Astrocyte of the cerebellum (primary cell): ENCODE results near the gene NUTM2B.
"Not testable (repeated sequence)": the region's sequence is repeated elsewhere in the genome, so short reads cannot be mapped to it uniquely, and the experiment has no call there.

Experiments used
- DNase-seq: peaks from one replicate; pipeline ENCODE4 v3.0.0-alpha.2; 2011; ENCODE audit warnings: low read depth
- H3K4me3 ChIP-seq: 2 replicates; pipeline ENCODE4 v1.5.1; 2011; ENCODE audit warnings: mild to moderate bottlenecking, low read depth, low read length, moderate library complexity
- in situ Hi-C: cut with HindIII; loops from 2 replicates; pipeline ENCODE4 v1.10.0; 2017; ENCODE audit warnings: low sequenced_read_pairs

The NUTM2B gene, protein sequence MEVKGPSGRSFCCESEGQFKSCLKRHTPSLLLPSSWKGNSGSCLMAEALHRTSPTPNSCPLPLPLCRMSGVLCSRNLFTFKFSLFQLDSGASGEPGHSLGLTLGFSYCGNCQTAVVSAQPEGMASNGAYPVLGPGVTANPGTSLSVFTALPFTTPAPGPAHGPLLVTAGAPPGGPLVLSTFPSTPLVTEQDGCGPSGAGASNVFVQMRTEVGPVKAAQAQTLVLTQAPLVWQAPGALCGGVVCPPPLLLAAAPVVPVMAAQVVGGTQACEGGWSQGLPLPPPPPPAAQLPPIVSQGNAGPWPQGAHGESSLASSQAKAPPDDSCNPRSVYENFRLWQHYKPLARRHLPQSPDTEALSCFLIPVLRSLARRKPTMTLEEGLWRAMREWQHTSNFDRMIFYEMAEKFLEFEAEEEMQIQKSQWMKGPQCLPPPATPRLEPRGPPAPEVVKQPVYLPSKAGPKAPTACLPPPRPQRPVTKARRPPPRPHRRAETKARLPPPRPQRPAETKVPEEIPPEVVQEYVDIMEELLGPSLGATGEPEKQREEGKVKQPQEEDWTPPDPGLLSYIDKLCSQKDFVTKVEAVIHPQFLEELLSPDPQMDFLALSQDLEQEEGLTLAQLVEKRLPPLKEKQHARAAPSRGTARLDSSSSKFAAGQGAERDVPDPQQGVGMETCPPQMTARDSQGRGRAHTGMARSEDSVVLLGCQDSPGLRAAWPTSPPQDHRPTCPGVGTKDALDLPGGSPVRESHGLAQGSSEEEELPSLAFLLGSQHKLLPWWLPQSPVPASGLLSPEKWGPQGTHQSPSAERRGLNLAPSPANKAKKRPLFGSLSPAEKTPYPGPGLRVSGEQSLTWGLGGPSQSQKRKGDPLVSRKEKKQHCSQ

DNA sequence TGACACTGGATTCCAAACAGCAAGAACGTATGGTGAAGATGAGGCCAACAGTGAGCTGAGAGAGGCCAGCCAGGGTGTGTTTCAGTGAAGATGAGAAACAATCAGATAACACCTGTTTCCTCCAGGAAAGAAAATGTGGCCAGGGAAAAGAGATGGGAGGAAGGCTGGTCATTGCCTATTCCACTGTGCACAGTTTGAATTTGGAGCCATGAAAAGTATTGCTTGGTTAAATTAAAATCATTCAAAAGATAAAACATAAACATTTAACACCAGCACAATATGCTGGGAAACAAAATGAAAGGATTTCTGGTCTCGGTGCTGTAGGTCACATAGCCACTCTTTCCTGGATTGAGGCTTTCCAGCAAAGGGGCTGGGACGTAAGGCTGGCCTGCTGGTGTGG lies at the start of gene NUTM2B:
TSS of gene NUTM2B (plus strand) at position 301 of the 400 bp plus-strand sequence. CDS start 383 bp downstream, outside the sequence.
- DNase-seq, in situ Hi-C loops, H3K4me3 ChIP-seq: not testable (repeated sequence)

DNA sequence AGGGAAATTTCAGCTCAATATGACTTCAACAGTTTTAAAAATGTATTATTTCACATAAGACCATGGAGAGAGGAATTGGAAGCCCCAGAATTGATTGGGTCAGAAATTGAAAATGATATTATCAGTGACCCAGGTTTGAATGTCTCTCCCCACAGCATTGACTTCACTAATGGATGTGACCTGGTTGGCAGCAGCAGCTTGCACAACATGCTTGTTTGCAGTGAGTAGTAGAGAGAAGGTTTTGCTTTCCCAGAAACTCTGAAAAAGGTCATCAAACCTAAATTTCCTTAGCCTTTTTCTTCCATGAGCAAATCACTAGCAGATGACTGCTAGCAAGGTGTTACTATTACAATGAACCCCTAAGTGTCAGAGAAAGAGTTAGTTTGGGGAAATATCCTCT lies 39.7 kb upstream of the NUTM2B start:
- DNase-seq, in situ Hi-C loops, H3K4me3 ChIP-seq: not testable (repeated sequence)

DNA sequence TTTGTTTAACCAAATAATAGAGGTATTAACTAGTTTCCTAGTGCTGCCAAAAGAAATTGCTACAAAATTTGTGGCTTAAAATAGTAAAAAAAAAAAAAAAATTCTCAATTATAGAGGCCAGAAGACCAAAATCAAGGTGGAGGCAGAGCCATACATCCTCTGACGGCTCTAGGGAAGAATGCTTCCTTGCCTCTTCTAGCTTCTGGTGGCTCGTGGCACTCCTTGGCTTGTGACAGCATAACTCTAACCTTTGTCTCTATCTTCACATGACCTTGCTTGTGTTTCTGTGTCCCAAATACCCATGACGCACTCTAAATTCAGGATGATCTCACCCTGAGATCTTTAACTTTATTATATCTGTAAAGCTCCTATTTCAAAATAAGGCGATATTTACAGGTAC lies 38.3 kb upstream of the NUTM2B start:
- in situ Hi-C loops, H3K4me3 ChIP-seq, DNase-seq: not testable (repeated sequence)

DNA sequence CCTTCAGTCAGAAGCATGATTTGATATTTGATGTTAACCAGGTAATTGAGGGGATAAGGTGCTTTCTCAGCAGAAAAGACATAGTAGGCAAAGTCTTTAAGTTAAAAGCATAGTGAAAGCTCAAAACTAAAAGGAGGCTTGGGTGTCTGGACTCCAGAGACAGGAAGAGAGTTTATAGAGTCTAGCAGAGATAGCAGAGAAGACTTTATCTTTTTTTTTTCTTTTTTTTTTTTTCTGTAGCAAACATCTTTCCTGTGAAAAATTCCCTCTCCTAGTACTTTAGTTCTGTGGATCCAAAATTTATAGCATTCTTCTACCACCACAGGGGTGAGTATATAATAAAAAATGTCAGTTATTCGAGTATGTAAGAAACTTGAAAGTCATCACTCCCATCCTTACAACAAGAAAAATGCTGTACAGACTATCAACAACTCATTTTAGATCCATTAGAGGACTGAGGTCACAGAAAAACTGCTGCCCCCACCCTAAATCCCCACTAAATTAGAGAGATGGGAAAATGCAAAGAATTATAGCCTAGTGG lies 33.7 kb upstream of the NUTM2B start:
- in situ Hi-C loops, DNase-seq, H3K4me3 ChIP-seq: not testable (repeated sequence)

DNA sequence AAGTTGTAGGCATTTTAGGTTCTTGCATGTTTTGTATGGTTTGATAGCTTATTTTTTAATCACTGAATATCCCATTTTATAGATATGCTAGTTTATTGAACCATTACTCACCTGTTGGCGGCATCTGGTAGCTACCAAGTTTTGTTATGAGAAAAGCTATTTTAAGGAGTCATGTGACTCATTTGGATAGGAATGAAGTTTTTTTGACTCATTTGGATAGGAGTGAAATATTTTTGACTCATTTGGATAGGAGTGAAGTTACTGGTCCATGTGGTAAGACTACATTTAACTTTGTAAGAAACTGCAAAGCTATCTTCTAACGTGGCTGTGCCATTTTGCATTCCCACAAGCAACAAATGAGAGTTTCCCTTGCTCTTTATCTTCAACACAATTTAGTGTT lies 28.1 kb upstream of the NUTM2B start:
- DNase-seq = not testable (repeated sequence)

DNA sequence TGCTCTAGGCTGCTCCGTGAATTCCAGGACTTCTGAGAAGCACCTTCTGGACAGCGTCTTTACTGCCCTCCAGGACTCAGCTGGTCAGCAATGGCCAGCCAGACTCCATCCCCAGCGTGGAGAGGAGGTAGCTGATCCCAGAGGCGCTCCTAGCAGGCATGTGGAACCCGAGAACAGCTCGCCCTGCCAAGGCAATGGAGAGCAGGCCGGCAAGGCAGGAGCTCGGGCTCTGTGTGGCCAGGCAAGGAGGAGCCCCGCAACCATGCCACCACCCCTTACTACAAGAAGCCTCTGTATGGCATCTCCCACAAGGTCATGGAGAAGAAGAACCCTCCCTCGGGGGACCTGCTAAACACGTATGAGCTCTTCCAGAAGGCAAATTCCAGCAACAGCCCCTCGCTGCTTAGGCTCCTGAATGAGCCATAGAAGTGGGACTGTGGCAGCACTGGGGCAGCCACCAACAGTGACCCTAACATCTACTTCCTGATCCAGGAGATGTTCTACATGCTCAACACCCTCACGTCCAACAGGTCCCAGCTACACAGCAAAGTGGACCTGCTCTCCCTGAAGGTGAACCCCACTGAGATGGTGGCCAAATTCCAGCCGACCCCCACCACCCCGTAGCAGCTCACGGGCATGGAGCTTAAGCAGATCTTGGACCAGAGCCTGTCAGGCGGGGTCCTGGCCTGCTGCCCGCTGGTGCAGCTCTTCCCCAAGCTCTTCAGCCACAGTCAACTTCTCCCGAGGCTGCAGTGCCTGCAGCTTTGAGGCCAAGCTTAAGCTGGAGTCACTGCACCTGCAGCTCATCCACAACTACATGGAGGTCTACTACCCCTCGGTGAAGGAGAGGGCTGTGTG lies 19.8 kb upstream of the NUTM2B start:
- in situ Hi-C loops, DNase-seq, H3K4me3 ChIP-seq: not testable (repeated sequence)

More for the DNA sequence above, 28.1 kb upstream of the NUTM2B start:
- H3K4me3 ChIP-seq, in situ Hi-C loops: not testable (repeated sequence)

DNA sequence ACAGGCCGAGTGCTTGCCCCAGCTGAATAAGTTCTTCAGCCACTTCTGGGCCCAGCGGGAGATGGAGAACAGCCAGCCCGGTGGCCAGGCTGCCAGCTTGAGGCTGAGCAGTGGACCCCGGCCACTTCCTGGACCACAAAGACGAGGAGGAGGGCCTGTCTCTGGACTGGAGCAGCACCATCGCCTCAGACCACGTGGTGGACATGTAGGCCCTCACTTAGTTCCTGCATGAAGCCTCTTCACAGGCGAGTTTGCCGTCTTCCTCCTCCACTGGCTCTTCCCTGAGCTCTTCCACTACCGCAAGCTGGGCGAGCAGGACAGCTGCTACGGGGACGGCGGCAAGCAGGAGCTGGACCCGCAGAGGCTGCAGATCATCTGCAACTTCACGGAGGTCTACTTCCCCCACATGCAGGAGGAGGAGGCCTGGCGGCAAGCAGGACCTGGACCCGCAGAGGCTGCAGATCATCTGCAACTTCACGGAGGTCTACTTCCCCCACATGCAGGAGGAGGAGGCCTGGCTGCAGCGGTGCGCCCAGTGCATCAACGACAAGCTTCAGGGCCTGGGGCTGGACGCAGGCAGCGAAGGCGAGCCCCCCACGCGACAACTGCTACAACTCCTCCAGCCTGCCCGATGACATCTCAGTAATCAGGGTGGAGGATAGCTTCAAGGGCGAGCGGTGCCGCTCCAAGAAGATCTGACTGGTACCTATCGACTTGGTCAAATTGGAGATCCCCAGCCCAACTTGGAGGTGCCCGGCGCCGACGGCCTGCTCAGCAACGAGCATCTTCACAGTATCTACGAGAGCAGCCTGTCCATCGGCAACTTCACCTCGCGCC lies 18.9 kb upstream of the NUTM2B start:
- in situ Hi-C loops, H3K4me3 ChIP-seq, DNase-seq: not testable (repeated sequence)

DNA sequence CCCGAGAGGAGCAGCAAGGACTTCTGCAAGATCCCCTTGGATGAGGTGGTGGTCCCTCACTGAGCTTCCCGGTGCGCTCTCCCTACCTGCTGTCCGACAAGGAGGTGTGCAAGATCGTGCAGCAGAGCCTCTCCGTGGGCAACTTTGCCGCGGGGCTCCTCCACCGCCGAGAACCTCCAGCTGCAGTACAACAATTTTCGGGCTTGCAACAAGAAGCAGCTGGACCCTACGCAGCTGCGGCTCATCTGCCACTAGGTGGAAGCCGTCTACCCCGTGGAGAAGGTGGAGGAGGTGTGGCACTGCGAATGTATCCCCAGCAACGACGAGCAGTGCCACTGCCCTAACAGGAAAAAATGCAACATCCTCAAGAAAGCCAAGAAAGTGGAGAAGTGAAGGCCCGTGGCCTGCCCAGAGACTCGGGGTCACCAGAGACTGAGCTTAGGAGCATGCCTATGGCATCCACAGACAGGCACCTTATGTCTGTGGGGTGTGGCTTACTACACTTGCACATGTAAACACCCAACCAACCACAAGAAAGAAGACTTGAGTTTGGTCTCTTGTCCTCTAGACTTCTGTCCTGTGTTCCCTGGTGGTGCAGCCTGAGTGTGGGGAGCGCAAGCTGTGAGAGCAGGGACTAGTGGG lies 17.9 kb upstream of the NUTM2B start:
- in situ Hi-C loops, DNase-seq, H3K4me3 ChIP-seq: not testable (repeated sequence)

DNA sequence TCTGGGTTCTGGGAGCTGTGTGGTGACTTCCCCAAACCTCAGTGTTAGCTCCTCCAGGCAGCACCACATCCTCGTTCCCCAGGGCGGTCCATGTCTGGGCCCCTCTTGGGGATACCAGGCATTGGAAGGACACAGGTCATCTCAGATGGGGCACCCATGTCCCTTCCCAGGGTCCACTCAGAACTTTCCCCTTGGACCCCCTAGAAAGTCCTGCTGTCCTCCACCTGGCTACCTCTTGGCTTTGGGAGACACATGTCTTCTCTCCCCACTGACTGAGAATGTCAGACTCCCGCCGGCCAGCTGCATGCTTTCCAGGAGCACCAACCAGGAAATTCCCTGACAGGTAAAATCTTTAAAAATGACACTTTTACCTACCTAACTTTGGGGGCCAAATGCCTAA lies 16.4 kb upstream of the NUTM2B start:
- DNase-seq, in situ Hi-C loops, H3K4me3 ChIP-seq: not testable (repeated sequence)

DNA sequence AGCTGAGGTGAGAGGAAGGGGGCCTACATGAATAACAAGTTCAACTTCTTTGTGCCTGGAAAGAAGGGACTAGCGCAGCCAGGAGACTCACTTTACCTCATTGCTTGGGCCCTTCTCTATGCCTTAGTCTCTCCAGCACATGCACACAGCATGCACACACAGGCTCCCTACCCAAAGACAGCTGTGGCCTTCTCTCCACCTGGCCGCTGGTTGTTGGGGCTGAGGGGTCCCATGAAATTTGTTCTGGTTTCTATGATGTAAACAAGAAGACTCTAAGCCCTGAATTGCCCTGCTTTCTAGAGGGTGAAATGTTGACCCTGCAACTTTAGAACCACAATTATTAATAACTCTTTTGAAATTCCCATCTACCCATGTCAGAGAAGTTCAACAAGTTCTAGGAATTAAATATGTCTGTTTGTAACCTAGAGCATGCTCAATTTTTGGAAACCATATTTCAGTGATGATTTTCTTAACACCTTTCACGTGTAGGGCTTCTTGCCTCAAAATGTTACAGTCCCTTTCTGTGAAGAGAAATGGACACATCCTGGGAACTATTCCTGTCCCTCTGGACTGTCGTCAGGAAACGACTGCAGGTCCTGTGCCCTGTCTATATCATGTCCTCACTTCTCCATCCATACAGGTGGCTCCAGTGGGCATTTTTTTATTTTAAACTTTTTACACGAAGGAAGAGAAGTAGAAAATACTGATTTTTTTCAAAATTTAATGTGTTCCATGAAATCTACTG lies 15.4 kb upstream of the NUTM2B start:
- DNase-seq, H3K4me3 ChIP-seq, in situ Hi-C loops: not testable (repeated sequence)

DNA sequence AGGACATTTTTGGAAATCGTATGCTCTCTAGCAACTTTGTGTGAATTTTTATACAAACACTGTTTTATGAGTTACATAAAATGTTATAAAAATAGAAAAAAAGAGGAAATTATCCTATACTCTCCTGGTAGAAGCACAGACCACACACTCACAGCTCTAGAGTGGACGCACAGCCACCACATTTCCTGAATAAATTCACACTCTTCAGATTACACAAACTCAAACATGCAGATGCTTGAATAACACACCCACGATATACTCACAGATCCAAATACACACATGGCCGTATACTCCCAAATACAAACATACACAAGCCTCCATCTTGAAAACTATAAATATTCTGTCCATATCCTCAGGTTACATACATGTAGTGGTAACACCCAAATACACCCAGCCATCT lies 14.2 kb upstream of the NUTM2B start:
- in situ Hi-C loops, DNase-seq, H3K4me3 ChIP-seq: not testable (repeated sequence)

DNA sequence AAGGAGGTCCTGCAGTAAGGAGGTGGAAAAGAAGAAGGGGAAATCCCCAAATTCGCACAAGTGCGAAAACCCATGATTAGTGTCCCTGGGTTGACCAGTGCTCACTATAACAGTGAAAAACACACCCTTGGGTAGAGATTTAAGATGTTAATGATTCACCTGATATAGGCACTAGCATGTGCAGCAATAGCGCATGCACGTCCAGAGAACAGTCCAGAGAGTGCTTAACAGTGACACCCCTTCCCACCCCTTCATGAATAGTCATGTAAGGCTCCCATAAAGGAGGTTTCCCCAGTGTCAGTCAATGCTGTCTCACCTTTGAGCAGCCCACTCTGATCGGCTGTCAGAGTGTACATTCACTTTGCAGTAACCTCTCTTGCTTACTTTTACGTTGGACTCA lies 6.4 kb upstream of the NUTM2B start:
- DNase-seq, H3K4me3 ChIP-seq, in situ Hi-C loops: not testable (repeated sequence)

DNA sequence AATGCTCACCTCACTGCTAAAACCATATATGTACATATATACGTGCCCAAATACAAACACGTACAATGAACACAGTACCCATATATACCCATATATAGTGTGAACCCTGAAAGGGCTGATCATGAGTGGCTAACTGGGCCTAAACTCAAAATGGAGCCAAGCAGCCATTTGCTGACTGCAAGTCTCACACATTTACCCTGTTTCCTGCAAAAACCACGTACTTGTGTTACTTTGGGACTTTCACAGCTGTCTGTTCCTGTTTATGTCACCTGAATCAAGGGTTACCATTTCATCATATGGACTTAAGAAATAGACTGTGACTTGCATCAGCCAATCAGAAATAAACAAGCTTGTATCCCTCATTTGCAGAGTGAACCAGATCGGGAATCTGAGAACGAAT lies 5.9 kb upstream of the NUTM2B start:
- in situ Hi-C loops, H3K4me3 ChIP-seq, DNase-seq: not testable (repeated sequence)

DNA sequence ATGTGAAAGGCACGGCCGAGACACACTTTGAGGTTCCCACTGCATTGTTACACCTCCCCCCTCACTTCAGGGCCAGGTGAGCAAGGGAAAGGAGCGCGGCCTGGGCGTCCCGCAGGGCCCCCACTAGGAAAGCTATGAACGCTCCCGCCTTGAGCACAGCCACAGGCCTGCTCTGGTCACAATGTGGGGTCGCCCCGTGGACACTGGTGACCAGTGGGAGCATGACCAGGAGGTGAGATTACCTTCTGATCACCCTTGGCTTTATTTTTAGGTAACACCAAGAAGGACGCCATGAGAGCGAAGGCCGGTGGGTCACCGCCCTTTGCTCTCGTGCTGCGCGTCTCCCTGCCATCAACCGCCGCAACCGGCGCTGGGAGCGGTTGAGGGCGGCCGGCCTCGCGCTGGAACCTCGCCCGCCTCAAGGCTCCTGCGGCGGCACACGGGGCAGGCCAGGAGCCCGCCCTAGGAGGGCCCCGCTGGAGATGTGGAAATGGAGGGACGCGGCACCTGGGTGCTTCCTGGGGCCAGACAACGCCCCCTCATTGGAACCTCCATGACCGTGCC lies 2.6 kb upstream of the NUTM2B start:
- DNase-seq, in situ Hi-C loops, H3K4me3 ChIP-seq: not testable (repeated sequence)

DNA sequence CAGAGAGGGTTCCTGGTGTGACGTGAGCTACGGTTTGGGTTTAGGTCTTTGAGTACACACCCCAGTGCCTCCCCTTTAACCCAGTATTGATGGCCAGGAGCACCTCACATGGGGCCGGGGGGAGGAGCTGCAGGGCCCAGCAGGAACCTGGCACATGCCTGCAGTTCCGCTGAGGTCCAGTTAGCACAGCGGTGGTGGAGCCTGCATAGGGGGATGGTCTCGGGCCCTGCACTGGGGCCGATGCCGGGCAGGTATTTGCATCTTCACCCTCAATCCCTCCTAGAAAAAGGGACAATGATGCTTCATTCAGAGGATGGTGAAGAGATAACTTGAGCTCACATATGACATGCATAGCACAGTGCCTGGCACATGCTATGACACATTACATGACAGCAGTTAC lies 4.0 kb downstream of the NUTM2B start:
- in situ Hi-C loops, DNase-seq, H3K4me3 ChIP-seq: not testable (repeated sequence)
